HAP-1 (cell line): ENCODE data around the gene HECTD1.
"Not testable (repeated sequence)": the region's sequence is repeated elsewhere in the genome, so short reads cannot be mapped to it uniquely, and the experiment has no call there.

Experiments
- DNase-seq, 2 experiments: peaks; one replicate each; pipeline ENCODE4 v3.0.0-alpha.2; 2016 to 2020; ENCODE audit warnings: low spot score in 2 of 2
- H3K27me3 ChIP-seq: fragments of 250-450 bp; sonication (Bioruptor Pico); 2 replicates; pipeline ENCODE4 v1.5.1; 2020; ENCODE audit warnings: low read depth, mild to moderate bottlenecking, moderate library complexity
- H3K36me3 ChIP-seq: fragments of 250-450 bp; sonication (Bioruptor Pico); replicated peaks from 2 replicates; pipeline ENCODE4 v1.5.1; 2020; ENCODE audit warnings: mild to moderate bottlenecking
- H3K4me1 ChIP-seq: fragments of 250-450 bp; sonication (Bioruptor Pico); 2 replicates; pipeline ENCODE4 v1.5.1; 2020; ENCODE audit warnings: mild to moderate bottlenecking
- H3K4me3 ChIP-seq: fragments of 250-450 bp; sonication (Bioruptor Pico); 2 replicates; pipeline ENCODE4 v1.5.1; 2020; ENCODE audit warnings: mild to moderate bottlenecking, moderate library complexity
- H3K9me3 ChIP-seq: fragments of 250-450 bp; sonication (Bioruptor Pico); 2 replicates; pipeline ENCODE4 v1.5.1; 2020; ENCODE audit warnings: mild to moderate bottlenecking, moderate library complexity
- in situ Hi-C: fragments of 300-500 bp; cut with MboI; formaldehyde crosslinking; loops from 3 replicates; pipeline ENCODE4 v1.14.3; 2020; ENCODE audit warnings: low sequenced_read_pairs, inconsistent platforms, mixed read lengths

Gene HECTD1

DNA sequence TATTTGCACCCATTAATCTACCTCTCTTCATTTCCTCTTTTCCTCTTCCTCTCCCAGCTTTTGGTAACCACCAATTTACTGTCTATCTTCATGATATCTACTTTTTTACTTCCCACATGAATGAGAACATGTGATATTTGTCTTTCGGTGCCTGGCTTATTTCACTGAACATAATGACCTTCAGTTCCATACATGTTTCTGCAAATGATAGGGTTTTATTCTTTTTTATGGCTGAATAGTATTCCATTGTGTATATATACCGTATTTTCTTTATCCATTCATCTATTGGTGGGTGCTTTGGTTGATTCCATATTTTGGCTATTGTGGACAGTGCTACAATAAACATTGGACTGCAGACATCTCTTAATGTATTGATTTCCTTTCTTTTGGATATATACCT, 132.4 kb downstream of the HECTD1 start:
- no peaks in the 10 kb centered on the region for H3K27me3 ChIP-seq
- H3K9me3 ChIP-seq = no peaks in the 10 kb centered on the region
- in situ Hi-C loops = no loop called here

GRCh38 chr14:31071151-31071550, 136.4 kb downstream of the HECTD1 start:
- peaks cover 3% of the 10 kb centered on the region; the same call in 1 of the 2 replicates for H3K4me1 ChIP-seq
- no peak overlapping the region for H3K4me3 ChIP-seq
- H3K9me3 ChIP-seq = no peaks in the 10 kb centered on the region
- no peak for DNase-seq
- no peaks in the 10 kb centered on the region for H3K36me3 ChIP-seq
- in situ Hi-C loops = no loop called here
- no peaks in the 10 kb centered on the region for H3K27me3 ChIP-seq

More for the DNA sequence above, 132.4 kb downstream of the HECTD1 start:
- no peak for DNase-seq
- no peak overlapping the region for H3K4me3 ChIP-seq
- no peaks in the 10 kb centered on the region for H3K36me3 ChIP-seq
- H3K4me1 ChIP-seq = peaks cover 2% of the 10 kb centered on the region; the same call in 1 of the 2 replicates

DNA sequence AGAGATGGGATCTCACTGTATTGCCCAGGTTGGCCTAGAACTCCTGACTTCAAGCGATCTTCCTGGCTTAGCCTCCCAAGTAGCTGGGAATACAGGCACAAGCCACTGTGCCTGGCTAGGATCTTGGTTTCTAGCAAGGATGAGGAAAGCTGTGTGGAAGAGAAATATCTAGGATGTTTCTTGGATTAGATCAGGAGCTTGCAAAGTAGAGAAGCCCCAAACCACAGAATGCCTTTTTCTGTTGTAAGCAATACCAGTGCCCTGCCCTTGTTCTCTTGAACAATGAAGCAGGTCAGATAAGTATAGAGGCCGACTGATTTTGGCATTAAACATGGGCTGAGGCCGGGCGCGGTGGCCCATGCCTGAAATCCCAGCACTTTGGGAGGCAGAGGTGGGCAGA, 137.2 kb downstream of the HECTD1 start:
- Histone ChIP-seq H3K36me3 (no peaks in the 10 kb centered on the region), H3K4me1 (peaks cover 3% of the 10 kb centered on the region; the same call in 1 of the 2 replicates), H3K9me3 (no peaks in the 10 kb centered on the region), H3K27me3 (no peaks in the 10 kb centered on the region), H3K4me3 (no peak overlapping the region)
- DNase-seq = no peak
- in situ Hi-C loops = no loop called here

DNA sequence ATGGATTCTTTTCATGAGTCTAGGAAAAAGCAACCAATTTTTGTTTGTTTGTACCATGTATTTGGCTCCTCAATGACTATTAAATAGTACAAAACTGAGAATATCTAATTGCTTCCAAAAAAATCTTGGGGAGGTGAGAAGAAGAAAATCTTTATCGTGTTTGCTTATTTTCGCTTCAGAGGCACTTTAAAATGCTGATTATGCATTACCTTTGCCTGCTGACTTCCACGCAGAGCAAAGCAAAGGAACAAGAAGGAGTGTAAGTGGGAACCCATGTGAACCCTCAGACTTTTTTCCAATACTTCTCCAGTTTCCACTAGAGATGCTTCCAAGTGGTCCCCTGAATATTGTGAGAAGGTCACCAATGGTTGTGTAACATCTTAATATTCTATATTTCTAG, 138.2 kb downstream of the HECTD1 start:
- Histone ChIP-seq H3K9me3 (no peaks in the 10 kb centered on the region), H3K27me3 (no peaks in the 10 kb centered on the region), H3K36me3 (no peaks in the 10 kb centered on the region), H3K4me3 (no peak overlapping the region), H3K4me1 (peaks cover 3% of the 10 kb centered on the region; the same call in 1 of the 2 replicates)
- in situ Hi-C loops = no loop called here
- no peak for DNase-seq

- no peak for DNase-seq
- H3K9me3 ChIP-seq = no peaks in the 10 kb centered on the region
- H3K4me3 ChIP-seq = no peak overlapping the region
- H3K4me1 ChIP-seq = peaks cover 3% of the 10 kb centered on the region; the same call in 1 of the 2 replicates
- no peaks in the 10 kb centered on the region for H3K36me3 ChIP-seq
- no peaks in the 10 kb centered on the region for H3K27me3 ChIP-seq
- in situ Hi-C loops = no loop called here
Observed at GRCh38 chr14:31068235-31068634, 139.4 kb downstream of the HECTD1 start.

DNA sequence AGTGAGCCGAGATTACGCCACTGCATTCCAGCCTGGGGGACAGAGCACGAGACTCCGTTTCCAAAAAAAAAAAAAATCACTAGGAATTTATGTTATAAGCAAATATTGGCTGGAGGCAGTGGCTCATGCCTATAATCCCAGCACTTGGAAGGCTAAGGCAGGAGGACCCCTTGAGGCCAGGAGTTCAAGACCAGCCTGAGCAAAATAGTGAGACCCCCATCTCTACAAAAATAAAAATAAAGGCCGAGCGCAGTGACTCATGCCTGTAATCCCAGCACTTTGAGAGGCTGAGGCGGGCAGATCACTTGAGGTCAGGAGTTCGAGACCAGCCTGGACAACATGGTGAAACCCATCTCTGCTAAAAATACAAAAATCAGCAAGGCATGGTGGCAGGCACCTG, 144.7 kb downstream of the HECTD1 start:
- in situ Hi-C loops, H3K27me3 ChIP-seq, DNase-seq, H3K4me1 ChIP-seq, H3K9me3 ChIP-seq, H3K36me3 ChIP-seq, H3K4me3 ChIP-seq: not testable (repeated sequence)

- Histone ChIP-seq H3K9me3 (no peaks in the 10 kb centered on the region), H3K4me1 (no peaks in the 10 kb centered on the region; the same call in 1 of the 2 replicates), H3K36me3 (no peaks in the 10 kb centered on the region), H3K27me3 (no peaks in the 10 kb centered on the region), H3K4me3 (no peak overlapping the region)
- no peak for DNase-seq
- in situ Hi-C loops = no loop called here
Observed at GRCh38 chr14:31060253-31060875, 147.2 kb downstream of the HECTD1 start.

DNA sequence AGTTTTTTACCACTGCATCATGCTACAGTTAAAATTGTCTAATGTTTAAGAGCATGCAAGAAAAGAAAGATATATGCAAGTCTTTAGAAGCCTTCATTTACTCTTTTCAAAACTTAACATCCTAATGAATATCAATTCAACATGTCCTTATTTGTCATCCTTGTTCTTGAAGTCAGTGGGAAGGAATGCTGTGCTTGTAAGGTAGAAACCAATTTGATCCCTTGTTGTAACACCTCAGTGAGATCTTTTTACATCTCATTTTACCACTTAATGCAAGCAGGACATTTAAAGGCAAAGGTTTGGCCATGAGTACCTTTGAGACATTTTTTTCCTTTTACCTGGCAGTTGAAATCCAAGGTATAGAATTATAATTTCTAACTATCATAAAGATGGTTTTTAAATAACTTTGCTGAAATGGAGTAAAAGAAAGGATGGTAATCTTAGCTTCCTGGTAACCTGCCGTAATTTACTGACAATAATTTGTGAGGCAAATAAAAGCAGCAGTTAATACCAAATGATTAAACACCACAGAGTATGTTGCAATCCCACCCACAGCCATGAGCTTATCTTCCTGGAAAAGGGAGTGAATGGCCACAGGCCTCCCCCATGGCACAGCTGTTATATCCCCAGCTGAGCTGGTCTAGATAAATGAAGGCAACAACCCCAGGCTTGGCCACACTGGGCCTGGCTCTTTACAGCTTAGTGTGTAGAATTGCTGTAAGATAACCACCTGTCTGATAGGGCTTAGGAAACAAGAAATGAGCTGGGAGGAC, 148.3 kb downstream of the HECTD1 start:
- Histone ChIP-seq H3K9me3 (no peaks in the 10 kb centered on the region), H3K4me3 (no peak overlapping the region), H3K36me3 (no peaks in the 10 kb centered on the region), H3K27me3 (no peaks in the 10 kb centered on the region), H3K4me1 (no peaks in the 10 kb centered on the region; the same call in 1 of the 2 replicates)
- in situ Hi-C loops = no loop called here
- DNase-seq = no peak

DNA sequence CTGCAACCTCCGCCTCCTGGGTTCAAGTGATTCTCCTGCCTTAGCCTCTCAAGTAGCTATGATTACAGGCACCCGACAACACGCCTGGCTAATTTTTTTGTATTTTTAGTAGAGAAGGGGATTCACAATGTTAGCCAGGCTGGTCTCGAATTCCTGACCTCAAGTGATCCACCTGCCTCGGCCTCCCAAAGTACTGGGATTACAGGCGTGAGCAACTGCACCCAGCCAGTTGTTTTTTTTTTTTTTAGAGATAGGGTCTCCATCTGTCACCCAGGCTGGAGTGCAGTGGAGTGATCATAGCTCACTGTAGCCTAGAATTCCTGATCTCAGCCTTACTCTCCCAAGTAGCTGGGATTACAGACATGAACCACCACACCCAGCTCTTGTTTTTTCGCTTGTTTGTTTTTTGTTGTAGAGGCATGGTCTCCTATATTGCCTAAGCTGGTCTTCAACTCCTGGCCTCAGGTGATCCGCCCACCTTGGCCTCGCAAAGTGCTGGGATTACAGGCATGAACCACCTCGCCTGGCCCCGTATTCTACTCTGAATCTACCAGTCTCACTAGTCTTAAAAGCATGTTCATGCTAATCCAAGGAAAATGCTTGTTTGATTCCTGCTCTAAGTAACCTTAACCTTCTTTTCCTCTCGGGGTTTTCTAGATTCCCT, 149.8 kb downstream of the HECTD1 start:
- Histone ChIP-seq H3K9me3 (no peaks in the 10 kb centered on the region), H3K4me3 (no peak overlapping the region), H3K27me3 (no peaks in the 10 kb centered on the region), H3K4me1 (no peaks in the 10 kb centered on the region; the same call in 1 of the 2 replicates), H3K36me3 (no peaks in the 10 kb centered on the region)
- in situ Hi-C loops = no loop called here
- no peak for DNase-seq

- no peak for DNase-seq
- in situ Hi-C loops = no loop called here
- Histone ChIP-seq H3K4me1 (no peaks in the 10 kb centered on the region; the same call in 1 of the 2 replicates), H3K4me3 (no peak overlapping the region), H3K27me3 (no peaks in the 10 kb centered on the region), H3K9me3 (no peaks in the 10 kb centered on the region), H3K36me3 (no peaks in the 10 kb centered on the region)
Observed at GRCh38 chr14:31057035-31057434, 150.6 kb downstream of the HECTD1 start.

- H3K4me1 ChIP-seq, DNase-seq, H3K9me3 ChIP-seq, H3K36me3 ChIP-seq, H3K27me3 ChIP-seq, in situ Hi-C loops, H3K4me3 ChIP-seq: not testable (repeated sequence)
Observed at GRCh38 chr14:31052905-31053586, 154.5 kb downstream of the HECTD1 start.

GRCh38 chr14:31051511-31051910, 156.1 kb downstream of the HECTD1 start:
- no peak for DNase-seq
- no peaks in the 10 kb centered on the region for H3K36me3 ChIP-seq
- in situ Hi-C loops = no loop called here
- H3K4me3 ChIP-seq = no peak overlapping the region
- no peaks in the 10 kb centered on the region for H3K9me3 ChIP-seq
- no peaks in the 10 kb centered on the region for H3K27me3 ChIP-seq
- no peaks in the 10 kb centered on the region for H3K4me1 ChIP-seq

DNA sequence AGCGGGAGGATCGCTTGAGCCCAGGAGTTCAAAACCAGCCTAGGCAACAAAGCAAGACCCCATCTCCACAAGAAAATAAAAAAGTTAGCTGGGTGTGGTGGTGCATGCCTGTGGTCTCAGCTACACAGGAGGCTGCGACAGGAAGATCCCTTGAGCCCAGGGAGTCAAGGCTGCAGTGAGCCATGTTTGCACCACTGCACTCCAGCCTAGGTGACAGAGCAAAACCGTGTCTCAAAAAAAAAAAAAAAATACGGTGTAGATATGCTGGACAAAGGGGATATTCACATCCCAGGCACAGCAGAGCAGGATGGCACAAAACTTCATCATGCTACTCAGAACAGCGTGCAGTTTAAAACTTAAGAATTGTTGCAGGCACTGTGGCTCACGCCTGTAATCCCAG, 156.6 kb downstream of the HECTD1 start:
- H3K27me3 ChIP-seq = no peaks in the 10 kb centered on the region
- H3K4me1 ChIP-seq = peaks cover 3% of the 10 kb centered on the region
- peaks cover 2% of the 10 kb centered on the region; the same call in 1 of the 2 replicates for H3K9me3 ChIP-seq
- no peaks in the 10 kb centered on the region for H3K36me3 ChIP-seq
- H3K4me3 ChIP-seq = no peak overlapping the region
- in situ Hi-C loops = no loop called here
- no peak for DNase-seq
